Tibial artery (tissue), 4 donors: ENCODE data around the gene PRKG1.

Experiments used
- DNase-seq, 2 donors: peaks; one replicate each; pipeline ENCODE4 v3.0.0-alpha.2; 2019
- H3K27ac ChIP-seq, 2 donors: fragments of 200-600 bp; sonication (generic) in 1 of 2; 1 replicate in 1 of 2; 2 replicates in 1 of 2; pipeline ENCODE4 v1.5.1; 2018 to 2019; ENCODE audit warnings: mild to moderate bottlenecking in 1 of 2
- H3K27me3 ChIP-seq, 2 donors: fragments of 200-600 bp; sonication (generic) in 1 of 2; one replicate each; pipeline versions ENCODE4 v1.5.1 to v1.6.0; 2016 to 2019
- H3K36me3 ChIP-seq, 3 donors: fragments of 200-600 bp; sonication (generic) in 2 of 3; one replicate each; pipeline ENCODE4 v1.5.1; 2016 to 2019; ENCODE audit warnings: mild to moderate bottlenecking in 2 of 3
- H3K4me1 ChIP-seq, 4 donors: fragments of 200-600 bp; sonication (generic) in 2 of 4; 1 replicate in 3 of 4; 2 replicates in 1 of 4; pipeline ENCODE4 v1.5.1; 2016 to 2019
- H3K4me3 ChIP-seq, 2 donors: fragments of 200-600 bp; sonication (generic) in 1 of 2; 1 replicate in 1 of 2; 2 replicates in 1 of 2; pipeline ENCODE4 v1.5.1; 2018 to 2019; ENCODE audit warnings: mild to moderate bottlenecking in 2 of 2
- H3K9me3 ChIP-seq, 3 donors: fragments of 200-600 bp; sonication (generic) in 1 of 3; one replicate each; pipeline ENCODE4 v1.5.1; 2016 to 2019
- CTCF ChIP-seq, 2 experiments: fragments of 200-600 bp in 1 of 2; fragments of 450-650 bp in 1 of 2; IDR thresholded peaks; one replicate each; pipeline ENCODE4 v1.5.1; 2017 to 2019; ENCODE audit warnings: antibody characterized with exemption in 2 of 2, mild to moderate bottlenecking in 1 of 2, moderate library complexity in 1 of 2
- intact Hi-C: fragments of 100-400 bp; cut with DNase I; formaldehyde crosslinking; loops from one replicate; pipeline ENCODE4 v1.15.0; 2023; ENCODE audit warnings: low total_unique reads

PRKG1 gene

GRCh38 chr10:52187521-52188258 is 1113.4 kb downstream of the PRKG1 start:
- H3K4me3 ChIP-seq: no peak overlapping the region
- no peaks in the 10 kb centered on the region for H3K9me3 ChIP-seq
- H3K27ac ChIP-seq: no peak overlapping the region
- intact Hi-C loops: no loop called here
- no peak for DNase-seq
- H3K4me1 ChIP-seq: peaks cover 0 to 13% (median 0%) of the 10 kb centered on the region in 4 donors
- H3K36me3 ChIP-seq: no peaks in the 10 kb centered on the region
- no peak for TF ChIP-seq CTCF (IDR thresholded peaks at IDR 0.05)
- H3K27me3 ChIP-seq: no peaks in the 10 kb centered on the region

GRCh38 chr10:52191049-52191448 is 1116.8 kb downstream of the PRKG1 start:
- Histone ChIP-seq H3K9me3 (no peaks in the 10 kb centered on the region), H3K4me1 (peaks cover 0 to 9% (median 0%) of the 10 kb centered on the region in 4 donors), H3K36me3 (no peaks in the 10 kb centered on the region), H3K27me3 (no peaks in the 10 kb centered on the region), H3K27ac (no peak overlapping the region), H3K4me3 (no peak overlapping the region)
- no peak for TF ChIP-seq CTCF (IDR thresholded peaks at IDR 0.05)
- intact Hi-C loops: no loop called here
- no peak for DNase-seq

- intact Hi-C loops: no loop called here
- DNase-seq: no peak
- Histone ChIP-seq H3K36me3 (no peaks in the 10 kb centered on the region), H3K4me3 (no peak overlapping the region), H3K9me3 (no peaks in the 10 kb centered on the region), H3K27me3 (no peaks in the 10 kb centered on the region), H3K4me1 (peaks cover 0 to 30% (median 5%) of the 10 kb centered on the region in 4 donors), H3K27ac (no peak overlapping the region)
- no peak for TF ChIP-seq CTCF (IDR thresholded peaks at IDR 0.05)
Observed at GRCh38 chr10:52194191-52194590, 1119.9 kb downstream of the PRKG1 start.

GRCh38 chr10:52194716-52195115 is 1120.4 kb downstream of the PRKG1 start:
- TF ChIP-seq CTCF (IDR thresholded peaks at IDR 0.05): no peak
- Histone ChIP-seq H3K27ac (no peak overlapping the region), H3K4me1 (peaks cover 0 to 32% (median 5%) of the 10 kb centered on the region in 4 donors), H3K36me3 (no peaks in the 10 kb centered on the region), H3K4me3 (no peak overlapping the region), H3K27me3 (no peaks in the 10 kb centered on the region), H3K9me3 (no peaks in the 10 kb centered on the region)
- no peak for DNase-seq
- intact Hi-C loops: no loop called here

- H3K36me3 ChIP-seq: no peaks in the 10 kb centered on the region
- intact Hi-C loops: no loop called here
- H3K27me3 ChIP-seq: no peaks in the 10 kb centered on the region
- H3K27ac ChIP-seq: no peak overlapping the region
- peaks cover 0 to 32% (median 5%) of the 10 kb centered on the region in 4 donors for H3K4me1 ChIP-seq
- DNase-seq: no peak
- TF ChIP-seq CTCF (IDR thresholded peaks at IDR 0.05): no peak
- no peak overlapping the region for H3K4me3 ChIP-seq
- no peaks in the 10 kb centered on the region for H3K9me3 ChIP-seq
Observed at GRCh38 chr10:52197098-52197497, 1122.8 kb downstream of the PRKG1 start.
